Stimulated activated naive CD8-positive, alpha-beta T cell treated with anti-CD3 and anti-CD28 coated beads, Interleukin-15, amount 100 ng/mL, for 72 hours (primary cell): ENCODE results near the gene TBC1D16.

Source experiments
- ATAC-seq: fragments of 150-1000 bp; cut with Tn5 transposase; 2 replicates; pipeline ENCODE4 v1.10.0; 2021; ENCODE audit warnings: mild to moderate bottlenecking, moderate library complexity
- DNase-seq, 2 donors: peaks; one replicate each; pipeline ENCODE4 v3.0.0; 2021 to 2022
- H3K27ac Mint-ChIP-seq, 2 donors: one replicate each; pipeline ENCODE4 v1.8.0; 2022; ENCODE audit warnings: mild to moderate bottlenecking in 2 of 2, mixed read lengths in 2 of 2, moderate library complexity in 2 of 2
- H3K27me3 Mint-ChIP-seq: one replicate; pipeline ENCODE4 v1.8.0; 2022; ENCODE audit warnings: mixed read lengths
- H3K4me1 Mint-ChIP-seq: one replicate; pipeline ENCODE4 v1.8.0; 2022; ENCODE audit warnings: mild to moderate bottlenecking, mixed read lengths
- H3K4me3 Mint-ChIP-seq, 2 donors: one replicate each; pipeline ENCODE4 v1.8.0; 2022; ENCODE audit warnings: mild to moderate bottlenecking in 2 of 2, mixed read lengths in 2 of 2, moderate library complexity in 1 of 2
- H3K9me3 Mint-ChIP-seq, 2 donors: one replicate each; pipeline ENCODE4 v1.8.0; 2022; ENCODE audit warnings: mixed read lengths in 2 of 2

Gene TBC1D16

DNA sequence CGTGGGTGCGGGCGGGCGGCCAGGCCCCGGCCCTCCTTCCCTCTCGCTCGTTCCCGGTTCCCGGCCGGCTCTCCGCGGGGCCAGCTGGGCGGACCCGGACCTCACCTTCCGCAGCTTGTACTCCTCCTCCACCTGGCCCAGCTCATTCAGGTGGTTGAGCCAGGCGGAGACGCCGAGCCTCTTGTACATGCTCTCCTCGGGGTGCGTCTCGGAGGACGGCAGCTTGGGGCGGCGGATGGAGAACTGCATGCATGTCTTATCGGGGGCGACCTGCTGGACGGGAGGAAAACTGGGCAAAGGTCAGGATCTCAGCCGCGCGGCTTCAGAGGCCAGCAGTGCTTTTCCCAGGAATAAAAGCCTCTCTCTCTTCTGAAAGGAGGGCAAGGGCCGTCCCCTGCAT is 85.4 kb downstream of the TBC1D16 start:
- no peak overlapping the region for H3K27ac Mint-ChIP-seq
- ATAC-seq: no peak
- H3K4me3 Mint-ChIP-seq: no peak overlapping the region
- no peaks in the 10 kb centered on the region for H3K9me3 Mint-ChIP-seq
- DNase-seq: no peak
- H3K27me3 Mint-ChIP-seq: no peaks in the 10 kb centered on the region
- H3K4me1 Mint-ChIP-seq: no peaks in the 10 kb centered on the region

DNA sequence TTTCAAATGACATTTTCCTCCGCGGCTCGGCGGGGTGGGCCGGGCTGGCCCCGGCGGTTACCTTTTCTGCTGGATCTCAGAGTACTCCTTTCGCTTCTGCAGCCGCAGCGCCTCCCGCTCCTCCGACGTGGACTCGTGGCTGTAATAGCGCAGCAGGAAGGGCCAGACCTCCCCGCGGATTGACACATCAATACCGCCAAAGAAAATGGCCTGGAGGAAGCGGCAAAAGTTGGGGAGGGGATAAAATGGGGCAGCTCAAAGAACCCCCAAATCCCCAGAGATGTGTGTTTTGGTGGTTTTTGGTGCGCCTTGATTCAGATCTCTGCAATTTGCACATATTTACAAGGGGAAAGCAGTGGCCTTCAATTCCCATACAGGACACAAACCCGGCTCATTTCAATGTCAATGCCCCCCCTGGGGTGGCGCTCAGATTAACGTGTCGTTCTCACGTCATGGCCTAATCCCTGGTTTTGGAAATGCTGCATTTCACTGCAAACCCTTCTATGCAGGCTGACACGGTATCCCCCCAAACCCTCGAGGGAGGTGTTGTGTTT is 85.9 kb downstream of the TBC1D16 start:
- Mint-ChIP-seq H3K9me3 (no peaks in the 10 kb centered on the region), H3K4me1 (no peaks in the 10 kb centered on the region), H3K4me3 (no peak overlapping the region), H3K27me3 (no peaks in the 10 kb centered on the region), H3K27ac (no peak overlapping the region)
- ATAC-seq (no peak), DNase-seq (no peak)

DNA sequence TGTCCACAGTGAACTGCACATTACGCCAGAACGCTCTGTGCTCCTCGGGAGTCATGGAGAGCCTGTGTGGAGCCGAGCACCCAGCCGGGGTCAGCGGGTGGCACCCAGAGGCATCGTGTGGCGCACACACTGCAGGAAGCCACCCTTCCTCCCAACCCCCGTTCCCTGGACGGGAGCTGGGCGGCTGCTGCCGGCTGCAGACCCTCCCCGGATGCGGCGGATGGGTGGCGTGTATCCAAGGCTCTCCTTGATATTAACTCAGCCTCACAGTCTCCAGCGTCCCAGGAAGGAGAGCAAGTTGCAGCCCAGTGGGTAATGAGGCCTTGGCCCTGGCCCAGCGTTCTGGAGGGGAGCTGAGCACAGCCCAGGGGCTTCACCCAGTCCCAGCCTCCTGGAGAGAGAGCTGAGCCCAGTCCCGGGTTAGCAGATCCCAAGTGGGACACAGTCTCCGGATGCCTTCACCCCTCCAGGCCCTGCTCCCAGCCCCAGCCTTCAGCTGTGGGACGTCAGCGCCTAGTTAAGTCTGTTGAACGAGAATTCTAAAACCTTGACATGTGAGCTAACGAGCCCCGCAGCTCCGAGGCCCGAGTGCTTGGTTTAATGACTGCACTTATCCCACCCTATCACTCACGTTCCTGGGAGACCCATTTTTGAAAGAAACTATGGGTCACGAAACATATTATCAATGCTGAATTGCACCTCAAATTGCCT is 86.6 kb downstream of the TBC1D16 start:
- ATAC-seq (no peak), DNase-seq (no peak)
- Mint-ChIP-seq H3K27me3 (no peaks in the 10 kb centered on the region), H3K9me3 (no peaks in the 10 kb centered on the region), H3K4me1 (no peaks in the 10 kb centered on the region), H3K4me3 (no peak overlapping the region), H3K27ac (no peak overlapping the region)

DNA sequence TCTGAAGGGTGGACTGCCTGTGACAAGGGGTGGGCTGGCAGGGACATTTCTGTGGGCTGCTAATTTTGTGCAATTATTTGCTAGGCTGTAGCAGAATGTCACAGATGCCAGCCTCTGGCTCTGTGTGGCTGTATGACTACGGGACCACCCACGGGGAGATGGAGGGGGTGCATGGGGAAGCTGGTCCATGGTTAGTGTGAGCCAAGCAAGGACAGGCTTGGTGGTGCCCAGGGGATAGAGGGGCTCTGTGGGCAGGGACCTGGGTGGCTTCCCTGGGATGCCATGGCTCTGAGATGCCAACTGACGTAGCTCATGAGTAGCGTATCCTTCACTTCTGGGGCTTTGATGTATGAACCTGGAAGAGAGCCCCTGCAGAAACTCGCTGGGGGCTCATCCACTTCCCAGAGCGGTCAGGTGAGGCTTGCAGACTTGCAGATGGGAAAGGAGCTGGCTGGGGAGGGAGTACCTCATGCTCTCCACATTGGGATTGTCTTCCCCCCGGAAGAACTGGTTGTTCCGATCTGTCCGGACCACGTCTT is 87.2 kb downstream of the TBC1D16 start:
- Mint-ChIP-seq H3K27ac (no peak overlapping the region), H3K4me3 (no peak overlapping the region), H3K4me1 (no peaks in the 10 kb centered on the region), H3K9me3 (no peaks in the 10 kb centered on the region), H3K27me3 (no peaks in the 10 kb centered on the region)
- no peak for ATAC-seq
- no peak for DNase-seq

DNA sequence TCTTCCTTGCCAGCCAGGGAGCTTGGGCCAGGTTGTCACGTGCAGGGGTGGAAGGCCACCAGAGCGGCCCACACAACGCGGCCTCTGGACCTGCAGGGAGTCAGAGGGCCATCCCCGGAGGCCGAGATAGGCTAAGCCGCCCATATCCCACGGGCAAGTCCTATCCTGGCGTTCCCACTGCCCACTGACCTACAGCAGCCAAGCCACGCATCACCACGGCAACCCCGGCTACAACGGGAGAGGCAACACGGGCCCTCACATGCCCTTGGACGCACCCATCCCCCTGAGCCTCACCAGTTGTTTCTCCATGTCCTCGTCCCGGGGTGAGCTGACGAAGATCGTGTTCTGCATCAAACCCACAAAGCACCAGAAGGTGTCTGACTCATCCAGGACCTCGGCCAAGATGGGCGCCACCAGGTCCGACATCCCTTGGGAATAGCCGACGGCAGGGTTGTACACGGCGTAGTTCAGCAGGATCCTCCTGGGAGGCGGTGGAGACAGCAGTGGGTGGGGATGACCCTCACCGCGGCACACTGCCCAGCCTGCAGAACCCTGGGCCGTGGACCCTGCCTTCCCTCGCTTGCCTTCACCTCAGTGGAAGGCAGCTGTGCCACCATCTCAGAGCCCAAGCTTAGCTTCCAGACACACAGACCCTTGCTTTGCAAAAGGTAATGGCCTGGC is 88.2 kb downstream of the TBC1D16 start:
- no peak overlapping the region for H3K4me3 Mint-ChIP-seq
- peaks cover 9% of the 10 kb centered on the region for H3K4me1 Mint-ChIP-seq
- no peak overlapping the region for H3K27ac Mint-ChIP-seq
- H3K27me3 Mint-ChIP-seq: no peaks in the 10 kb centered on the region
- no peaks in the 10 kb centered on the region for H3K9me3 Mint-ChIP-seq
- DNase-seq: no peak
- ATAC-seq: no peak

DNA sequence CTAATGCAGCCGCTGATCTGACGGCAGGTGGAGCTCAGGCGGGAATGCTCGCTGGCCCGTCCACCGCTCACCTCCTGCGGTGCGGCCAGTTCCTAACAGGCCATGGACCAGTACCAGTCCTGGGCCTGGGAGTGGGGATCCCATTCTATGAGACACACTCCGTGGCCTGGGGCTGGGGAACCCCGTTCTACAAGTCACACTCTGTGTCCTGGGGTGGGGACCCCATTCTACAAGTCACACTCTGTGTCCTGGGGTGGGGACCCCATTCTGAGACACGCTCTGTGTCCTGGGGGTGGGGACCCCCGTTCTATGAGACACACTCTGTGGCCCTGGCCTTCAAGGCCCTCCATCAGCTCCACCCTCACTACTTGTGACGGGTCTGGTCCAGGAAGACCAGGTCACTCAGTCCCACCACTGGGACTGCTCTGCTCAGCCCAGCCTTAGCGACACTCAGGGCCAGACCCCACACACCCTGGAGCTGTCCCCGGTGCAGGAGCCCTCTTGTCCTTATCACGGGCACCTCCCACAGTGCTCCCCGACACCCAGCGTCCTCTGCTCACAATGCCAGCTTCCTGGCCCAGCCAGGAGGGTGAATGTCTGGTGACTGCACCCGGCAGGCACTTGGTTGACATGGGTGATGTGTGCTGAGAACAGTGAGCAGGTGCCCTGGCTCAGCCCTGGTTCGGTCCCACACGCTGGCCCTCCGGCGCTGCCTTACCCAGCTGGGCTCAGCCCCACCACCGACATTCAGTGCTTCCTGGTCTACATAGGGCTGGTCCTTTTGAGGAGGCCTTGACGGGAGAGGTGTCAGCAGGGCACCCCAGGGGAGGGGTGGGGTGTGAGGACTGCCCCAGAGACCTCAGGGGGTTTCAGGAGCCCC is 89.1 kb downstream of the TBC1D16 start:
- ATAC-seq (no peak), DNase-seq (no peak)
- no peak overlapping the region for H3K4me3 Mint-ChIP-seq
- no peaks in the 10 kb centered on the region for H3K27me3 Mint-ChIP-seq
- H3K27ac Mint-ChIP-seq: no peak overlapping the region
- no peaks in the 10 kb centered on the region for H3K9me3 Mint-ChIP-seq
- peaks cover 10% of the 10 kb centered on the region for H3K4me1 Mint-ChIP-seq

DNA sequence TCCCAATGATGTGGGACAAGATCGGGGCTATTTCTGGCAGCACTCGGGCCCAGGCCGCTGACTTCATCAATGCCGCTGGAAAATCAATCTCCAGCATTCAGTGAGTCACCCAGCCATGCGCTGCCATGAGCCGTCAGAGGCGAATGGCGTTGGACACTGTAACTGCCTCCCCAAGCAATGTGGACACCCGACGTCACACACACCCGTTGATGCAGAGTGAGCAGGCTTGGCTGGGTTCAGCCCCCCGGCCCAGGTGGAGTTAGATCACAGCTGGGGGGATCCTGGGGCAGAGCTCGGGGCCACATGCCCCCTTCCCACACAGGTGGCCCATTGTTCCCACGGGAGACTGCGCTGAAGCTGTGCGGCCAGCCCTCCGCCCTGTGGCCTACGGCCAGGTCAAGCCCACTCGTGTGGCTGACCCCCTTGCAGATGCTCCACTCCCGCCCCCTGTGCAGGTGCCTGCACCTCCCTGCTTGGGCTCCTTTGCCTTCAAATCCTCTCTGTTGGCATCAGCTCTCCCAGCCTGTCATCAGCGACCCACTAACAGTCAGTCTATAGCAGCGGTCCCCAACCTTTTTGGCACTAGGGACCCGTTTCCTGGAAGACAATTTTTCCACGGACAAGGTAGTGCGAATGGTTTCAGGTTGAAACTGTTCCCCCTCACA is 89.9 kb downstream of the TBC1D16 start:
- Mint-ChIP-seq H3K27ac (no peak overlapping the region), H3K4me3 (no peak overlapping the region), H3K9me3 (no peaks in the 10 kb centered on the region), H3K4me1 (peaks cover 10% of the 10 kb centered on the region), H3K27me3 (no peaks in the 10 kb centered on the region)
- DNase-seq (no peak), ATAC-seq (no peak)

DNA sequence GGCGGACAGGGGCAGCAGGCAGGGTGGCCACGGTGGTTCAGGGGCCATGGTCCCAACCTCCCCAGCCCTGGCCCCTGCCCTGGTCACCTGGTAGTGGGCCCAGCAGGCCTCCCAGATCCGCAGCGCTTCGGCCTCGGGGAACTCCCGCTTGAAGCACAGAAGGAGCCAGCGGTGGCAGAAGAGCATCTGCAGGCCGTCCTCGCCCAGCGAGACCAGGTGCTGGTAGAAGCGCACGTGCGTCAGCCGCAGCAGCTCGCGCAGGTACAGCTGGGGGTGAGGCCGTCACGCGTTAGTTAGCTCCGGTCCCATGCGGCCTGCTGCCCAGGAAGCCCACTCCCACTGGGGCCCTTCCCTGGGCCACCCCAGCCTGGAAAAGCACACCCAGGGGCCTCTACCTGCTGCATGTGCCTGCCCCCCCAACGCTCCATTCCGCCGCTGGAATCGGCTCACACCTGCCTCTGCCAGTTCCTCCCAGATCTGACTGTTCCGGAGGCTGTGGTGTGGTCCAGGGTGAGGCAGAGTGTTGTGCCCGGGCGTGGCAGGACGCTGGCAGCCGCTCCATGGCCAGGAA is 90.8 kb downstream of the TBC1D16 start:
- H3K27me3 Mint-ChIP-seq: no peaks in the 10 kb centered on the region
- ATAC-seq (no peak), DNase-seq (no peak)
- no peak overlapping the region for H3K4me3 Mint-ChIP-seq
- peaks cover 10% of the 10 kb centered on the region for H3K4me1 Mint-ChIP-seq
- no peaks in the 10 kb centered on the region for H3K9me3 Mint-ChIP-seq
- H3K27ac Mint-ChIP-seq: no peak overlapping the region

DNA sequence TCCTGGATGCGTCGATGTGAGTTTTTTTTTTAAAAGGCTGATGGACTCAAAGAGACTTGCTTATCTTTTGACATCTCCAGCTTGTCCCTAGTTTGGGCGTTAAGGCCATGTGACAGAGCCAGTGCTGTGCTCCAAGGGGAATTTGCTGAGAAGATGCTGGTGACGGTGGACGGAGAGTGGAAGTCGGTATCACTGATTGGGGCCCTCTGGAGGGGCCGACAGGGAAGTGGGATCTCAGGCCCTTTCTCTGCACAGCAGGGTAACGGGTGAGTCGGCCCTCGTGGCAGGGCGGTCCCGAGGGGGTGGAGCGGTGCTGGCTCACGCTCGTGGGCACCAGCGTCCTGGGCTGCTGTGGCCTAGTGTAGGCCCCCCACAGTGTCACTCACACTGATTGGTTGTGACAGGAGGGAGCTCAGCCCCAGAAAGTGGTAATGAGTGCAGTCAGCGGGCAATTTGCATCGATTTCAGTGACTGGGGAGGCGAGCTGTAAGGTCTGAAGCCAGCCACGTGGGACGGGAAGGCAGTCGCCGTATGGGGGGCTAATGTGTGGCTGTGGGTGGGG is 91.3 kb downstream of the TBC1D16 start:
- Mint-ChIP-seq H3K4me3 (no peak overlapping the region), H3K27ac (no peak overlapping the region), H3K27me3 (no peaks in the 10 kb centered on the region), H3K4me1 (peaks cover 10% of the 10 kb centered on the region), H3K9me3 (no peaks in the 10 kb centered on the region)
- no peak for ATAC-seq
- no peak for DNase-seq

DNA sequence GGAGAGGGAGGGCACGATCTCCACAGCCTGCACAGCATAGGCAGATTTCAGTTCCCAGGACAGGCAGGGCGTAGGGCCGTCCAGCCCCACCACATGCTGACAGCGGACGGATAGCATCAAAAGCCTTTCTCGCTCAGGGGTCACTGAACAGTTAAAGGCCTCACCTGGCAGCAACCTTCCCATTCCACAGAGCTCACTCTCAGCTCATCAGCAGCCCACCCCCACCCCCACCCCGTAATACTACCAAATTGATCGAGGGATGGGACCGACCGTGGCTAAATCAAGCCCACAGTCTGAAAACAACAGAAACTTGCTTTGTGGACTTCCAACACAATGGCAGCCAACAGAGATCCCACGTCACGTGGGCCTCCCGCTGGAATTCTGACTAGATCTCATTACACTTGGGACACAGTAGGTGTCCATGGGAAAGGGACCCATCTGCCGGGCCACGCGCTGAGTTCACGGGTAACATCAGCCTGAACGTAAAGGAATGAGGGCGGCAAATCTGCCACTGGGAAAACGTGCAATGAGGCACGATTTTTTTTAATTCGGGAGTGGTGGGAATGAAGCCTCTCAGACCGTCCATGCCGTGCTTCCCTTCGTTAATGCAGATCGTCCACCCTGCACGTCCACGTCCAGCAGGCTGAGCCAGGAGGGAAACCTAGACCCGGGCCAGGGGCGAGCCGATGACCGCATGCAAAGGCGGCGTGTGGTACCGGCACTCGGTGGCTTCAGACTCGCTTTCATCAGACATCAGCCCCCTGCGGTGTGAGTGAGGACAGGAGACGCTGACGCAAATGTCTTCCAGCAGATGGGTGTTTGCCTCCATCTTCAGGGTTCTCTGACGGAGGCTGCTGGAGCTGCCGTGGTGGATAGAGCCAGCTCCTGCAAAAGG is 92.1 kb downstream of the TBC1D16 start:
- H3K9me3 Mint-ChIP-seq: no peaks in the 10 kb centered on the region
- H3K27me3 Mint-ChIP-seq: no peaks in the 10 kb centered on the region
- ATAC-seq (peak; percentile 2), DNase-seq (no peak)
- H3K27ac Mint-ChIP-seq: peak overlapping the region; percentile 51 to 73
- peak overlapping the region; percentile 31 to 66 for H3K4me3 Mint-ChIP-seq
- peaks cover 10% of the 10 kb centered on the region for H3K4me1 Mint-ChIP-seq

DNA sequence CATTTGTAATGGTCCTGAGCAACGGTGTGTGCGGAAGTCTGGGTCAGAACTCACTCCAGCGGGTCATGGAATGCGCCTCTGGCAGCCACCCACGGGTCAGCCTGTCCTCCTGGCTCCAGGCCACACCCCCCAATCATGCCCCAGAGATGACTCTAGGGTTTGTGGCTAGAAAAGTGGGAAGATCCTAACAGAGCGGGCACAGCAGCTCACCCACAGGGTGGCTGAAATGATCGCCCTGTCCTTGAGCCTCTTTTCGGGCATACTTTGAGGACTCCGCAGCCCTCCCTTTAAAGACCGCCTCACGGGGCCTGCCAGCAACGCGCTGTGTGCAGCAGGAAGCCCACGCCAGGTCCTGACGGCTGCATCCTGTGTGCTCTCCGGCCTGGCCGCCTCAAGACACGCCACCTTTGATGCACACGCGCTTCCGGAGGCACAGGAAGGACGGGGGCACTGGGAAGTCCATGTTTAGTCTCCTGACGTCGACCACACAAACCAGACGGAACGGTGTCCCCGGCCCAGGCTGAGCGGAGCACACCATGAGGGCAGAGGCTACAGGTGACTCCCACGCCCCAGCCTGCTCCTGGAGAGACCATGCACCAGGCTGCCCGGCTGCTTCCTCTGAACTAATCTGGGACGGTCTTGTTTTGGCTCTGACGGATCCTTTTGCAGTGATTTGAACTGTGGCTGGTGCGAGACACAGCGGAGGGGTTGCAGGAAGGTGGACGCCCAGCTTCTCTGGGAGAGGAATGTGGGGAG is 92.9 kb downstream of the TBC1D16 start:
- ATAC-seq (peak; percentile 90), DNase-seq (peak in 1 of 2 donors; percentile 55)
- Mint-ChIP-seq H3K4me3 (peak overlapping the region; percentile 31 to 66), H3K9me3 (no peaks in the 10 kb centered on the region), H3K4me1 (peaks cover 15% of the 10 kb centered on the region), H3K27me3 (no peaks in the 10 kb centered on the region), H3K27ac (peak overlapping the region; percentile 51 to 73)

DNA sequence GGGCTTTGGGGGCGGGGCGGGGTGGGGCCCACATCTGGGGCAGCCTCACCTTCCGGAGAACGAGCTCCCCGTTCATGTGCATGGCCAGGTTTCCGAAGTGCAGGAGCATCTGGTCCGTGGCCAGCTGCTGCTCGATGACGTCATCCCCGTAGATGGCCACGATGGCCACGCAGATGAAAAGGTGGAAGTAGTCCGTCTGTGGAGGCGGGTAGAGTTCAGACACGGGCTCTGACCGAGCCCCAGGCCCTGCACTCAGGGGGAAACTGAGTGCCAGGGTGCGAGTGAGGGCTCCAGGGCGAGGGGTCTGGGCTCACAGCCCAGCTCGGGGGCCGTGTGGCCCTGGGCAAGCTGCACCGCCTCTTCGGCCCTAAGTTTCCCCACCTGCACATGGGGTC is 93.7 kb downstream of the TBC1D16 start:
- peaks cover 22% of the 10 kb centered on the region for H3K4me1 Mint-ChIP-seq
- no peaks in the 10 kb centered on the region for H3K9me3 Mint-ChIP-seq
- H3K27ac Mint-ChIP-seq: peak overlapping the region in 1 of 2 donors; percentile 46
- ATAC-seq: no peak
- H3K27me3 Mint-ChIP-seq: no peaks in the 10 kb centered on the region
- H3K4me3 Mint-ChIP-seq: no peak overlapping the region
- DNase-seq: no peak
